ENCODE measurements around the gene SYCE1L.
A peak's percentile ranks its signal among the peaks of the same experiment; 100 is the strongest.

SYCE1L gene

GRCh38 chr16:77195411-77195810 is 3.8 kb upstream of the SYCE1L start:
- H3K27ac ChIP-seq: no peak overlapping the region
- no peak for DNase-seq (ENCODE audit: low read depth, low spot score)

DNA sequence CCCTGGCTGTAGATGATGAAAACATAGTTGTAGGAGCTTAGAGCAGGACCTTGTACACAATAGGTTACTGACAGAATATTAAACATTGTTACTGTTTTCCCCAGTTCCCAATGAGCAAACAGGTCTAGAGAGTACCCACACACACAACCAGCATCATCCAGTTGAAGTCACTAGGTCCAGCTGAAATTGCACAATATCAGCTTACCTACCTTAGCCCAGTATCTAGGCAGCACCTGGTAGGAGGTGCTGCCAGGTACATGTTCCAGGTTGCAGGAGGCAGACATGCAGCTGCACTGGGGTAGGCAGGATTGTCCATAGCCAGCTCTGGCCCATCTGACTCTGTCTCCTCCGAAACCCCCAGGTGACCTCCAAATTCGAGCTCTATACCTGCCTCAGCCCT is 1.5 kb upstream of the SYCE1L start:
- H3K27ac ChIP-seq: no peak overlapping the region
- DNase-seq (ENCODE audit: low read depth, low spot score): no peak

DNA sequence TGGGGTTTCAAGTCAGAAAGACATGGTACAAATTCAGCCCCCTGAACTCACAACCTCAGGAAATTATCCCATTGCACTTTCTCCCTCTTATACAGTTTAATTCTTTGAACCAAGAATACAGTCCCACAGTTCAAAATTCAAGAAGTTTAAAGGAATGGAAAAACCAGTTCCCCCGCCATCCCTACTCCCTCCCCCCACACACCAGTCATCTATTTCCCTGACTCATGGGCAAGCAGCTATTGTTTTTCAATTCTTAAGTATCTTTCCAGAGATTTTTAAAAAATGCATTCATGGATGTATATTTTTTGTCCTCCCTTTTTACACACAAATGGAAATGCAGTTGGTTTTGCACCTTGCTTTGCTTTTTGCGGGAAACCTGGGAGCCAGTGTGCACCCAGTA is 7.3 kb downstream of the SYCE1L start:
- DNase-seq (ENCODE audit: low read depth, low spot score): no peak
- H3K27ac ChIP-seq: no peak overlapping the region

DNA sequence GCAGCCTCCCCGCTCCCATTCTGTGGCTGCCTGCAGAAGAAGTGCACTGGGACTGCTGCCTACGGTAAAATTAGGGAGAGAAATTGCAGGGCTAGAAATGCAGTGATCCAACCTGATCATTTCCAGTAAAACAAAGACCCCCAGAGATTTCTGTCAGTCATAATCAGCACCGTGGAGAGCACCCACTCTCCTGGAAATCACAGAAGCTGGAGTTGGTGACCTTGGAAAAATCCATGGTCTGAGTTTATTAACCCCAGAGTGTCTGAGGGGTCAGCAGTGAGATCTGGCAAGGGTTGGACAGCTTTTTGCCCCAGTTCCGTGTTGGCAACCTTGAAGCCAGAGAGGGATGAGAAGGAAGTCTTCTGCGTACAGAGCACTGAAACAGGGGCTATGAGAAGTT is 7.8 kb downstream of the SYCE1L start:
- H3K27ac ChIP-seq: no peak overlapping the region
- no peak for DNase-seq (ENCODE audit: low read depth, low spot score)

DNA sequence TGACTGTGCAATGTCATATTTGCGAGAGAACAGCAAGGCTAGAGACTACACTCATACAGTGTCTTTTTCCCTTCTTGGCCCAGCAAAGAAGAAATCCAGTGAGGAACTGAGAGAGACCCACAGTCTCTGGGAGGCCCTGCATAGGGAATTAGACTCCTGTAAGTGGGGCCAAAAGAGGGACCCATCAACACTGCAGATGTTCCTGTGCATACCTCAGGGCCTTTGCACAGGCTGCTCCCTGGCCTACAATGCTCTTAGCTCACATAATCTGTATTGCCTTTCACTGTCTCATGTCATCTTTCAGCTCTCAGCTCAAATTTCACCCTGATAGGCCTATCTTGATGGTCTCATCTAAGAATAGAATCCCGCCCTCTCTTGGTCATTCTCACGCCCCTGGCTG is 9.2 kb downstream of the SYCE1L start:
- DNase-seq (ENCODE audit: low read depth, low spot score): no peak
- H3K27ac ChIP-seq: no peak overlapping the region

- DNase-seq (ENCODE audit: low read depth, low spot score): no peak
- peak overlapping the region; percentile 27 for H3K27ac ChIP-seq
These were observed 12.9 kb downstream of the SYCE1L start for GRCh38 chr16:77211880-77212740.

DNA sequence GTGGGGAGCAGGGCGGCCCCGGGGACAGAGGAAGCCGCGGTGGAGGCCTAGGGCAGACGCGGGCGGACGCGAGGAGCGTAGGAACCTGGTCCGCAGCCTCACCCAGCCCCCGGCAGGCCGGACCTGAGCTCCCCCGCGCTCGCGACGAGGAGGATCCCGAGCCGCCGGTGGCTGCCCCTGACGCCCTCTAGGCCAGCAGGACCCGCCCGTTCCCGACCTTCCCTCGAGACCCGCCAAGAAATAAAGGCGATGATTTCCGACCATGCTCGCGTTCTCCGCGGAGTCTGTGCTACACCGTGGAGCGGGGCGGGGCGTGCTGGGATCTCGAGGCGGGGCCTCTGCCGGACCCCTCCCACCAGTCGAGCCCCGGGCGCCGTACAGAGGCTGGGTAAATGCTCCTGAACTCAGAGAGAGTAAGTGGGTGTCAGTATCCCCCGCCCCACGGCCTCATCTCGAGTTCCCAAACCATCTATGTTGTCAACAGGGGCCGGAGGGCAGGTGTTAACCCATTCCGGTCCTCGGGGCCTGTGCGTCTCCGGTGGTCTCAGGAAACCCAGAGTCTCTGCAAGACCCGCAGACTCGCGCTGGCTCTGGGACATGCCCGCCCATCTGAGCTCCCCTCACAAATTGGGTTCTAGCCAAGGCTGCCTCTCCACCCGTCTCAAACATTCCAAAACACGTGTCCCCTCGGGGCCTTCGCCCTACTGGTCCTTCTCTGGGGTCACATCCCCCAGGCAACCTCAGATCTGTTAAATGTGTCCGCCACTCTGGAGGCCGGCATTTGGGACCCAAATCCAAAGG is 13.7 kb downstream of the SYCE1L start:
- peak overlapping the region; percentile 30 for H3K27ac ChIP-seq
- no peak for DNase-seq (ENCODE audit: low read depth, low spot score)

- peak; percentile 78 for DNase-seq (ENCODE audit: low read depth, low spot score)
These were observed 14.4 kb downstream of the SYCE1L start for GRCh38 chr16:77213542-77214106.

DNA sequence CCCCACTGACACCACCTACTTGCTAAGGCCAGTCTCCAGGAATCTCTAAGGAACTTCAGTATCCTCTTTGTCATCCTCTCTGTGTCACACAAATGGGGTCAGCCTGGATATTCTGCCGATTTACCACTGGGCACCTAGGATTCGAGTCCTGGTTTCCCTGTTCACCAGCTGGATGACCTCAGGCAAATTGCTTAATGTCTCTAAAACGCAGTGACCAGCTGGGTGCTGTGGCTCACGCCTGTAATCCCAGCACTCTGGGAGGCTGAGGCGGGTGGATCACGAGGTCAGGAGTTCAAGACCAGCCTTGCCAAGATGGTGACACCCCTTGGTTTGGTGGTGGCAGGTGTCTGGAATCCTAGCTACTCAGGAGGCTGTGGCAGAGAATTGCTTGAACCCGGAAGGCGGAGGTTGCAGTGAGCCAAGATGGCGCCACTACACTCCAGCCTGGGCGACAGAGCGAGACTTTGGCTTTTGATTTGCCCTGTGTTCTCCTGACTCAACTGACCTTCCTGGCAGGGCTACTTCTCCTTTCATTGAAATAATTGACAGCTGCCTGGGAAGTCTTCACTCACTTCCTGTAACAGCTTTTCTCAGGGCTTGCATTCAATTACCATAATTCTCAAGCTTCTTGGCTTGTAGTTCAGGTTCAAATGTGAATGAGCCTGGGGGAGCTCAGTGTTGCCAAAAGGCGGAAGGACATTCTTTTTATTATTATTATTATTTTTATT is 15.4 kb downstream of the SYCE1L start:
- DNase-seq (ENCODE audit: low read depth, low spot score): no peak

More at GRCh38 chr16:77213542-77214106, 14.4 kb downstream of the SYCE1L start:
- H3K27ac ChIP-seq: peak overlapping the region; percentile 30

DNA sequence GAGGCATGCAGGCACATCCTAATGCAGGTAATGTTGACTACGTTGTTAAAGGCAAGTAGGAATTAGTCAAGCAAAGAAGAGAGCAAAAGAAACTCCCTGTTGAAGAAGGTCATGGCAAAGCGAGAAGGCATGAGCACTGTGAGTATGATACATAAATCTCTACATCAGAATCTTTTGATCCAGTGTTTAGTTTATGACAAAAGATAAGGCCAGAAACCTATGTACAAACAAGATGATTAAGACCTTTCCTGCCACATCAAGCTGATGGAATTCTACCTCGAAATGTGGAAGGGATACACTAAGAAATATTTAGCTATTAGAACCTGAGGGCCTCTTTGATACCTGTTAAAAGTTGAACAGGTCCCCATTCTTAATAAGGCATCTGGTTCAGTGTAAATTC is 20.2 kb downstream of the SYCE1L start:
- H3K27ac ChIP-seq: no peak overlapping the region
- no peak for DNase-seq (ENCODE audit: low read depth, low spot score)

More for the DNA sequence above, 15.4 kb downstream of the SYCE1L start:
- no peak overlapping the region for H3K27ac ChIP-seq

DNA sequence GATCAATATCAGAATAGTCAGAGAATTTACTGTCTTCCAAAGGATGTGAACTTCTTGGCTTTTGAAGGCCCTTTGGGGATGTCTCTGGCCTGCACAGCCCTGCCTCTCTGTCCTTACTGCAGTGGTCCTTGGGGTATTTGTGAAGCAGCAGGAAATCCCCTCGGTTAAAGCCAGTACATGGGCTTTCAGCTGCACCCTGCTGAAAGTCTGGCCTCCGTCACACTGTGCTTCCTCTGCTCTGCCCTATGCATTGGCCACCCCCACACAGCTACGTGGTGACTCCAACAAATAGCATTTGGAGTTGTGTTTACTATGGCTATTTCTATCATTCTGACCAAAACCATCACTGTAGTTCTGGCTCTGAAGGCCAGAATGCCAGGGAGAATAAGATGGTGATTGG is 21.2 kb downstream of the SYCE1L start:
- no peak for DNase-seq (ENCODE audit: low read depth, low spot score)
- no peak overlapping the region for H3K27ac ChIP-seq

DNA sequence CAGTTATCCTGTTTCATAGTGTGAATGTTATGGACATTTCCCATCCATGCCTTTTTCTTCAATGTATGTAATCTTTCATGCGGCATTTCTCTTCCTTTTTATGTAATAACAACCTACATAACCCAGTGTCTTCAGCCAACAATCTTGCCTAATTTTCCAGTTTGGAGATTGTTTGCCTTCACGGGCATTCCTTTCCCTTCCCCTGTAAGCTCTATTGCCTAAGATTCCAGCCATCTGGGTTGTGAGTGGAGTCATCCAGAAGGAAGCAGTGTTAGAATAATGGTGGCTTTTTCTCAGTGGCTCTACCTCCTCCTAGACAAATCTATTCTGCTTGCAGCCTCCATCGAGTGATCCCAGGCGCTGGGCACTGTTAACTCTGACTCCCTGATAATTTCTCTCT is 22.3 kb downstream of the SYCE1L start:
- no peak overlapping the region for H3K27ac ChIP-seq
- no peak for DNase-seq (ENCODE audit: low read depth, low spot score)

DNA sequence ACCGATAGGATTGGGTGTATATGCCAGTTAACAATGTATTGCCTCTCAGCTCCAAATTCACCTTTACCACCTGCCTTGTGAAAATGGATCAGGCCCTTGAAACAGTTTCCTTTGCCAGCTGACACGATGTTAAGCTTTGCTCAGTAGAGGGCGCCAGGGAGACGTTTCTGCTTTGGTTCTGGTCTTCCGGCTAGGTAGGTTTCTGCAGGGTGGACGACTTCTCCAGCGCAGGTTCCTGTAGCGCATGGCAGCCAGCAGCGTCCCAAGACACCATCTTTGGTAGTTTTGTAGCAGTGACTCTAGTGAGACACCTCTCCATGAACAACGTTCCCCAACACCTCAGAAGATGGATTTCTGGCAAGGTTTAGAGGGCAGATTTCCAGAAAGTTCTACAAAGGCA is 24.0 kb downstream of the SYCE1L start:
- DNase-seq (ENCODE audit: low read depth, low spot score): no peak
- H3K27ac ChIP-seq: no peak overlapping the region

DNA sequence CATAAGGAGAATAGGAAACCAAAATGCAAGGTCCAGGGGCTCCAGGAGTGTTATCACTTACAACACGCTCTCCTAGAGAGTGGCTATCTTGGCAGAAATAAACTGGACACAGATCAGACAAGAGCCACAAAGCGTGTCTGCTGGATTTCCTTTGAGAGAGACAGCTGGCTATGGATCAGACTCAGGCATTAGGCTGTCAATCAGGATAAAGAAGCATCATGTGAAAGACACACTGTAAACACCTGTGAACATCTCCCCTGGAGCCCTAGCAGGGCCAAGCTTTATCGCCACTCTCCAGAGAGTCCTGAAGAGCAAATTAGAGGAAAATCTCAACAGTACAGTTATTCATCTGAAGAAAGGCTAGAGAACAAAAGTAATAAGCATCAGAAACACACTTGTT is 26.0 kb downstream of the SYCE1L start:
- H3K27ac ChIP-seq: no peak overlapping the region
- no peak for DNase-seq (ENCODE audit: low read depth, low spot score)

DNA sequence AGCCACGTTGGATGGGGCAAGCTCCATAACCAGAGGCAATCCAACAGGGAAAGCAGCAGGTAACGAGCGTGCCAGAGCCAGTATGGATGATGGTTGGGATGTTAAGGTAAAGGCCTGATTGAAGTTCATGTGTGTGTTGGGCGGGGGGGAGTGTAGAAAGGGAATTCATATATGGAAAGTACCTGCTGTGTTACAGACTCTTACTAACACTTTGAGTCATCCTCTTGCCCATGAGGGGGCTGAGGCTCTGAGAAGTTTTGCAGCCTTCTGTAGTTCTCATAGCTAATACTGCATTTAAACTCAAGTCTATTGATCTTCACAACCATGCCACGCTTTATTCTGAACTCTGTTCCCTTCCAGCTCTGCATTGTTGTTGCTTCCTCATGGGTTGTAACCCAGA is 28.5 kb downstream of the SYCE1L start:
- H3K27ac ChIP-seq: no peak overlapping the region
- no peak for DNase-seq (ENCODE audit: low read depth, low spot score)

DNA sequence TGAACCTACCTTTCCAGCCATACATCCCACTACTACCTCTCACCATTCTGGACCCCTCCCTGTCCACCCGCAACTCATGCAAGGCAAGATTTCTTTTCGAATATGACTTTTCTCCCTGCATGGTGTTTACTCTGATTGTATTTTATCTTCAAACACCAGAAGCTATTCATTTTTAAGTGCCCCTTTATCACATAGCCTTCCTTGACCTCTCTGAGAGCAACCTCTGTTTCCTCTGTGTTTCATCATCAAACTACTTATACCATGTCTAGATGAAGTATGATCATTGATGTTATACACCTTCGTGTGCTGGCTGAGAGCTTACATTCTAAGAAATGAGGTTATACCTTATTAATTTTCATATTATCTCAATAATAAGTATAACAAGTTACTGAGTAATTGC is 31.8 kb downstream of the SYCE1L start:
- H3K27ac ChIP-seq: no peak overlapping the region
- no peak for DNase-seq (ENCODE audit: low read depth, low spot score)

- no peak overlapping the region for H3K27ac ChIP-seq
- no peak for DNase-seq (ENCODE audit: low read depth, low spot score)
These were observed 34.8 kb downstream of the SYCE1L start for GRCh38 chr16:77233799-77234519.

GRCh38 chr16:77234611-77235010 is 35.4 kb downstream of the SYCE1L start:
- no peak overlapping the region for H3K27ac ChIP-seq
- no peak for DNase-seq (ENCODE audit: low read depth, low spot score)

DNA sequence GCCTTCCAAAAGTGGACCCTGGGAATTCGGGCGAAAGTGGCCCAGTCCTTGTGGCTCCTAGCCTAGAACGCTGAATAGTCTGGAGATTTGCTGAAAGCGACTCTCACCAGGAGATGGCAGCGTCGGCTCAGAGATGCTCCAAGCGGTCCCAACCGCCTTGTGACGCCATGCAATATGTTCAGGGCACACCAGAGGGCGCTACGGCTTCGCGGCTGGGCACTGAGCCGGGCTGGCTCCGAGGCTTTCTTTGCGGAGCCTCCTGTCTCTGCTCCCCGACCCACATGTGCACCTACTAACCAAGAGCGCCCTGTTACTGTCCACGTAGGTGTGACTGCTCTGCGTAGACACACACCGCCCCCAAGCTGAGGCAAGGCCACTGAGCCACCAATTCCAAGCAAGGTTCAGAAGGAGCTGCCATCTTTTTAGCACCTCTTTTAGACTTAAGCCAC is 36.9 kb downstream of the SYCE1L start:
- H3K27ac ChIP-seq: no peak overlapping the region
- no peak for DNase-seq (ENCODE audit: low read depth, low spot score)

- DNase-seq (ENCODE audit: low read depth, low spot score): no peak
- H3K27ac ChIP-seq: no peak overlapping the region
These were observed 39.4 kb downstream of the SYCE1L start for GRCh38 chr16:77238593-77238992.

Data from epithelial cell of prostate (primary cell).